GM23248 (cell line): ENCODE results near the gene CSTF2T.

Experiments used
- EZH2 ChIP-seq: fragments of 200-600 bp; sonication (generic); IDR thresholded peaks from 2 replicates; pipeline ENCODE4 v1.6.1; 2018; ENCODE audit warnings: antibody characterized with exemption, mild to moderate bottlenecking; ENCODE audit not compliant: insufficient read depth, poor library complexity, severe bottlenecking
- EZH2phosphoT487 ChIP-seq: fragments of 200-600 bp; sonication (generic); IDR thresholded peaks from 2 replicates; pipeline ENCODE4 v1.6.1; 2018; ENCODE audit warnings: antibody characterized with exemption, moderate library complexity, mild to moderate bottlenecking, low read depth; ENCODE audit not compliant: insufficient read depth

- TF ChIP-seq EZH2 (no peak), EZH2phosphoT487 (no peak)
Observed at GRCh38 chr10:51699145-51699474, 285 bp downstream of the CSTF2T start.
